ENCODE measurements around the gene SPDYE4.
A peak's percentile ranks its signal among the peaks of the same experiment; 100 is the strongest.
"Not testable (repeated sequence)": the region's sequence is repeated elsewhere in the genome, so short reads cannot be mapped to it uniquely, and the experiment has no call there.

Gene SPDYE4

GRCh38 chr17:8758137-8758596 lies at the start of gene SPDYE4:
SPDYE4 (minus strand) TSS chr17:8758546; CDS start chr17:8758382, 164 bp downstream.
- no peak for DNase-seq

- no peak for DNase-seq
Observed at GRCh38 chr17:8806926-8807550, 48.7 kb upstream of the SPDYE4 start.

- DNase-seq = no peak
Observed at GRCh38 chr17:8806253-8806925, 48.0 kb upstream of the SPDYE4 start.

GRCh38 chr17:8805396-8805795 lies 47.0 kb upstream of the SPDYE4 start:
- not testable (repeated sequence) for DNase-seq

GRCh38 chr17:8803531-8804420 lies 45.4 kb upstream of the SPDYE4 start:
- peak in 1 of 3 experiments; percentile 1 for DNase-seq

- no peak for DNase-seq
Observed at GRCh38 chr17:8801135-8801840, 42.9 kb upstream of the SPDYE4 start.

- DNase-seq = no peak
Observed at GRCh38 chr17:8800656-8801055, 42.3 kb upstream of the SPDYE4 start.

- DNase-seq = no peak
Observed at GRCh38 chr17:8799570-8800212, 41.3 kb upstream of the SPDYE4 start.

GRCh38 chr17:8798846-8799569 lies 40.7 kb upstream of the SPDYE4 start, which contains the start of gene MFSD6L:
MFSD6L (minus strand) TSS chr17:8799365; CDS start chr17:8799120, 245 bp downstream.
- peak; percentile 17 to 34 (median 21) for DNase-seq

- no peak for DNase-seq
Observed at GRCh38 chr17:8798176-8798845, 40.0 kb upstream of the SPDYE4 start.

GRCh38 chr17:8797621-8798175 lies 39.4 kb upstream of the SPDYE4 start:
- no peak for DNase-seq

GRCh38 chr17:8794636-8795035 lies 36.3 kb upstream of the SPDYE4 start:
- no peak for DNase-seq

- no peak for DNase-seq
Observed at GRCh38 chr17:8793649-8794048, 35.3 kb upstream of the SPDYE4 start.

GRCh38 chr17:8792646-8793045 lies 34.3 kb upstream of the SPDYE4 start:
- no peak for DNase-seq

GRCh38 chr17:8791910-8792270 lies 33.5 kb upstream of the SPDYE4 start:
- no peak for DNase-seq

GRCh38 chr17:8791248-8791909 lies 33.0 kb upstream of the SPDYE4 start:
- no peak for DNase-seq

GRCh38 chr17:8789743-8790142 lies 31.4 kb upstream of the SPDYE4 start:
- no peak for DNase-seq

GRCh38 chr17:8788998-8789397 lies 30.7 kb upstream of the SPDYE4 start:
- DNase-seq = no peak

GRCh38 chr17:8785547-8786413 lies 27.4 kb upstream of the SPDYE4 start:
- DNase-seq = peak; percentile 27 to 73 (median 50)

Data from NCI-H1417 (cell line).